GM12878 (cell line): Measurements from ENCODE around the gene FOXO1. TPM values are rescaled to one million over a fixed set of nuclear protein-coding genes. Genes with fewer than 3 reads are reported as not detected.
A peak's percentile ranks its signal among the peaks of the same experiment; 100 is the strongest.

Experiments used
- ATAC-seq: fragments of 200-7000 bp; cut with Tn5 transposase; 3 replicates; pipeline ENCODE4 v1.9.1; 2020; ENCODE audit warnings: mild to moderate bottlenecking, moderate library complexity
- BruUV-seq: library from RNA; stranded (reverse); fragments of 400-500 nt; replicated peaks from 2 replicates; lab custom pipeline; 2021; lab: Mats Ljungman, UMichigan
- CTCF ChIA-PET: fragments of 300-600 bp; sonication (Branson Sonifier 250); formaldehyde crosslinking; extraction: SDS; loops from one replicate; lab custom pipeline; 2021; ENCODE audit warnings: inconsistent platforms; lab: Yijun Ruan, JAX
- POLR2A ChIA-PET: fragments of 350-600 bp; formaldehyde crosslinking; extraction: SDS; loops from one replicate; lab custom pipeline; 2021; ENCODE audit warnings: inconsistent platforms; lab: Charles Lee
- RAD21 ChIA-PET: fragments of 300-600 bp; sonication (Branson Sonifier 250); formaldehyde crosslinking; loops from one replicate; lab custom pipeline; 2023; ENCODE audit warnings: antibody characterized with exemption; ENCODE audit not compliant: unreplicated experiment; lab: Charles Lee
- SMC1A ChIA-PET: fragments of 300-600 bp; sonication (Branson Sonifier 250); formaldehyde crosslinking; loops from one replicate; lab custom pipeline; 2023; ENCODE audit not compliant: unreplicated experiment, uncharacterized antibody; lab: Charles Lee
- DNase-seq: peaks from one replicate; pipeline ENCODE4 v3.0.0-alpha.2; 2011; ENCODE audit warnings: low read depth, low spot score
- FAIRE-seq: peaks from 3 replicates; lab custom pipeline; 2011; peaks lifted over from hg19 to GRCh38; lab: Jason Lieb, UNC
- H2AFZ ChIP-seq: 2 replicates; pipeline ENCODE4 v1.6.0; 2011; ENCODE audit warnings: low read depth, low read length, control low read depth; ENCODE audit not compliant: control insufficient read depth
- H3K27ac ChIP-seq: 2 replicates; pipeline ENCODE4 v1.5.1; 2011; ENCODE audit warnings: control low read depth; ENCODE audit not compliant: control insufficient read depth, insufficient read depth
- H3K27me3 ChIP-seq, 2 experiments: replicated peaks in 1 of 2; 2 replicates each; pipeline versions ENCODE4 v1.6.0 to v1.6.1; 2011; ENCODE audit warnings: low read length in 1 of 2; ENCODE audit not compliant: control insufficient read depth in 2 of 2, insufficient read depth in 2 of 2
- H3K36me3 ChIP-seq, 2 experiments: 2 replicates each; pipeline ENCODE4 v1.5.1; 2011; ENCODE audit warnings: low read length in 1 of 2; ENCODE audit not compliant: control insufficient read depth in 2 of 2, insufficient read depth in 2 of 2
- H3K4me1 ChIP-seq: 2 replicates; pipeline ENCODE4 v1.6.1; 2011; ENCODE audit warnings: mild to moderate bottlenecking, low read length, moderate library complexity, mixed read lengths; ENCODE audit not compliant: control insufficient read depth, insufficient read depth
- H3K4me2 ChIP-seq: 2 replicates; pipeline ENCODE4 v1.6.0; 2011; ENCODE audit warnings: control low read depth; ENCODE audit not compliant: control insufficient read depth, insufficient read depth
- H3K4me3 ChIP-seq: fragments of 200-600 bp; sonication (generic); 2 replicates; pipeline ENCODE4 v1.5.1; 2016
- H3K79me2 ChIP-seq: 2 replicates; pipeline ENCODE4 v1.6.0; 2011; ENCODE audit warnings: low read length; ENCODE audit not compliant: control insufficient read depth, insufficient read depth
- H3K9ac ChIP-seq: 2 replicates; pipeline ENCODE4 v1.8.0; 2011; ENCODE audit warnings: low read length, control low read depth, mixed read lengths; ENCODE audit not compliant: control insufficient read depth, insufficient read depth
- H3K9me3 ChIP-seq: replicated peaks from 3 replicates; pipeline ENCODE4 v1.5.1; 2011; ENCODE audit warnings: mild to moderate bottlenecking, low read length; ENCODE audit not compliant: control insufficient read depth, insufficient read depth
- H4K20me1 ChIP-seq: 2 replicates; pipeline ENCODE4 v1.6.0; 2011; ENCODE audit not compliant: control insufficient read depth, insufficient read depth
- ATF7 ChIP-seq: fragments of 450-650 bp; IDR thresholded peaks from 2 replicates; pipeline ENCODE4 v1.6.1; 2016; ENCODE audit warnings: low read depth, mild to moderate bottlenecking
- CHD1 ChIP-seq: IDR thresholded peaks from 2 replicates; pipeline ENCODE4 v1.6.1; 2012; ENCODE audit warnings: low read depth, low read length, improper control_type of control experiment
- GATAD2B ChIP-seq: fragments of 450-650 bp; conservative IDR thresholded peaks from 2 replicates; pipeline ENCODE4 v1.6.1; 2017; ENCODE audit warnings: low read depth, mild to moderate bottlenecking, moderate library complexity
- HDAC2 ChIP-seq: fragments of 200-600 bp; sonication (generic); IDR thresholded peaks from 2 replicates; pipeline ENCODE4 v1.6.1; 2017
- MAX ChIP-seq: IDR thresholded peaks from 2 replicates; pipeline ENCODE4 v1.6.1; 2012; ENCODE audit warnings: low read depth, low read length, improper control_type of control experiment
- NBN ChIP-seq: fragments of 450-650 bp; IDR thresholded peaks from 2 replicates; pipeline ENCODE4 v1.6.1; 2016
- NFXL1 ChIP-seq: fragments of 450-650 bp; IDR thresholded peaks from 2 replicates; pipeline ENCODE4 v1.6.1; 2017; ENCODE audit warnings: antibody characterized with exemption, mild to moderate bottlenecking, borderline replicate concordance
- NRF1 ChIP-seq: conservative IDR thresholded peaks from 2 replicates; pipeline ENCODE4 v1.6.1; 2011; ENCODE audit warnings: mild to moderate bottlenecking, low read depth, low read length, improper control_type of control experiment
- ZNF24 ChIP-seq: fragments of 450-650 bp; IDR thresholded peaks from 2 replicates; pipeline ENCODE4 v1.6.1; 2017; ENCODE audit warnings: antibody characterized with exemption, mild to moderate bottlenecking
- WGBS: methylation state at CpG from one replicate; pipeline ENCODE4 v1.1.6; 2016; ENCODE audit warnings: low lambda C conversion rate; ENCODE audit not compliant: insufficient replicate concordance, insufficient coverage; ENCODE audit errors: missing lambda C conversion rate; 5-methylcytosine and 5-hydroxymethylcytosine counted together
- in situ Hi-C: fragments of 300-500 bp; cut with MboI; formaldehyde crosslinking; loops from 9 replicates; pipeline ENCODE4 v1.14.3; 2018; ENCODE audit warnings: mixed read lengths
- intact Hi-C: fragments of 100-400 bp; cut with micrococcal nuclease; formaldehyde crosslinking; loops from one replicate; pipeline ENCODE4 v1.14.2; 2022; ENCODE audit not compliant: unreplicated experiment
- polyA plus RNA-seq, 11 experiments: library from polyadenylated mRNA; depleted of rRNA in 4 of 11; unstranded in 6 of 11; stranded (reverse) in 5 of 11; fragments of >200 nt; fragmentation: Nextera tagmentation in 4 of 11; fragmentation: Illumina TruSeq in 1 of 11; extraction: Ambion mirVana in 4 of 11; extraction: Trizol in 1 of 11; gene quantifications; 1 replicate in 1 of 11; 2 replicates in 10 of 11; pipeline versions ENCODE4 v1.2.1 to v1.2.3, GENCODE V29; 2011 to 2016; ENCODE audit warnings: inconsistent platforms in 2 of 11, missing spikeins in 2 of 11, low read depth in 1 of 11
- total RNA-seq, 4 experiments: library from RNA; depleted of rRNA in 3 of 4; stranded (reverse); fragments of >200 nt in 3 of 4; fragmentation: Illumina TruSeq in 1 of 4; extraction: Trizol in 1 of 4; gene quantifications; 2 replicates each; pipeline versions ENCODE4 v1.2.1 to v1.2.3, GENCODE V29; 2013 to 2021

FOXO1 gene
- total and polyA plus RNA-seq, 10 of the 15 experiments (the other 5 are each of a cell fraction or from before 2014, with no cell fraction given), result 0.58 to 8.3 (median 0.88) TPM

- Histone ChIP-seq H2AFZ (no peak overlapping the region), H3K27ac (no peak overlapping the region), H4K20me1 (no peaks in the 10 kb centered on the region; the same call in 1 of the 2 replicates), H3K4me1 (peaks cover 6% of the 10 kb centered on the region; the same call in 1 of the 2 replicates), H3K9ac (no peak overlapping the region), H3K36me3 (no peaks in the 10 kb centered on the region), H3K79me2 (peaks cover 2% of the 10 kb centered on the region), H3K4me2 (no peak overlapping the region), H3K9me3 (no peaks in the 10 kb centered on the region), H3K27me3 (no peaks in the 10 kb centered on the region), H3K4me3 (no peak overlapping the region)
- WGBS, result 97% methylated on average over 3 of the region's 3 CpGs
- intact Hi-C loops (no loop called here), in situ Hi-C loops (no loop called here)
- TF ChIP-seq GATAD2B (no peak), NFXL1 (no peak), MAX (no peak), NRF1 (no peak)
- RAD21 ChIA-PET, result no interaction called here
- FAIRE-seq (peak; percentile 35), ATAC-seq (no peak), DNase-seq (no peak)
- POLR2A ChIA-PET, result no interaction called here
- CTCF ChIA-PET, result no interaction called here
- SMC1A ChIA-PET, result interaction anchor here (0.7 to 1.8 kb wide), 3 partner anchors 9 to 508 kb away, joined by 3 to 6 read pairs (median 3); no protein-coding TSS in a partner anchor
- no TSS peak for BruUV-seq
These were observed 97.5 kb downstream of the FOXO1 start for GRCh38 chr13:40569024-40569350.

GRCh38 chr13:40568246-40569023, 98.0 kb downstream of the FOXO1 start:
- TF ChIP-seq ATF7 (no peak), MAX (no peak), ZNF24 (no peak), CHD1 (no peak), NBN (no peak), HDAC2 (no peak)
- SMC1A ChIA-PET, result interaction anchor here (0.6 to 1.8 kb wide), 4 partner anchors 10 to 508 kb away, joined by 3 to 6 read pairs (median 3); no protein-coding TSS in a partner anchor
- Histone ChIP-seq H4K20me1 (no peaks in the 10 kb centered on the region; the same call in 1 of the 2 replicates), H3K4me1 (peaks cover 6% of the 10 kb centered on the region; the same call in 1 of the 2 replicates), H3K4me2 (no peak overlapping the region), H3K9ac (no peak overlapping the region), H3K79me2 (peaks cover 2% of the 10 kb centered on the region), H2AFZ (no peak overlapping the region), H3K36me3 (no peaks in the 10 kb centered on the region), H3K9me3 (no peaks in the 10 kb centered on the region), H3K27me3 (no peaks in the 10 kb centered on the region), H3K27ac (no peak overlapping the region), H3K4me3 (no peak overlapping the region)
- POLR2A ChIA-PET, result no interaction called here
- intact Hi-C loops (no loop called here), in situ Hi-C loops (no loop called here)
- RAD21 ChIA-PET, result no interaction called here
- CTCF ChIA-PET, result no interaction called here
- WGBS, result 98% methylated on average over 10 of the region's 10 CpGs
- no peak for FAIRE-seq
- DNase-seq, result no peak
- ATAC-seq, result no peak
- BruUV-seq, result no TSS peak
